Measurements from ENCODE around the gene GPR107.

The GPR107 gene

DNA sequence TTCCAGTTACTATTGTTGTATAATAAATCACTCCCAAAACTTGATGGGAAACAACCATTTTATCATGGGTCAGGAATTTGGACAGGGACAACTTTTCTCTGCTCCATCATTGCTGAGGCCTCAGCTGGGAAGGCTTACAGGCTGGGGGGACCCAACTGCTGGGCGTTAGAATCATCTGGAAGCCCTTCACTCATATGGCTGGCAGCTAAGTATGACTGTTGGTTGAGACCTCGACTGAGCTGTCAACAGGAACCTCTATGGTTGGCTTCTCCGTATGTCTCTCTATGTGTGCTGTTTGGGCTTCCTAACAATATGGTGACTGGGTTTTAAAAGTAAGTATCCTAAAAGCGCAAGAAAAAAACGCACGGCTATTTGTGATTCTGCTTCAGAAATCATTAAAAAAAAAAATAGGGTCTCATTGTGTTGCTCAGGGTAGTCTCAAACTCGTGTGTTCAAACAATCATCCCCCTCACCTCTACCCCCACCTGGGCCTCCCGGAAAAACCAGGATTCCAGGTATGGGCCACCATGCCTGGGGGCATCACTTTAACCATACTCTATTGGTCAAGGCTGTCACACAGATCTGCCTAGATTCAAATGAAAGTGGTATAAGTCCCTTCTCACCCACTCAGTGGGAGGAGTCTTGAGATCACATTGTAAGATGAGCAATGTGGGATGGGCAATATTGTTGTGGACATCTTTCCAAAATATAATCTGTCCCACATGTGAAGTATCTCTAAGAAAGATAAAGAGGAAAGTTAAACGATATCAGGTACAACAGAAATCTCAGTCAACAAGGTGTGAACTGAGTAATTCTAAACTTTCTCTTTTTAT, 26.0 kb upstream of the GPR107 start:
- no peak for DNase-seq (ENCODE audit: low read depth in 1 of 2, low spot score in 1 of 2)

DNA sequence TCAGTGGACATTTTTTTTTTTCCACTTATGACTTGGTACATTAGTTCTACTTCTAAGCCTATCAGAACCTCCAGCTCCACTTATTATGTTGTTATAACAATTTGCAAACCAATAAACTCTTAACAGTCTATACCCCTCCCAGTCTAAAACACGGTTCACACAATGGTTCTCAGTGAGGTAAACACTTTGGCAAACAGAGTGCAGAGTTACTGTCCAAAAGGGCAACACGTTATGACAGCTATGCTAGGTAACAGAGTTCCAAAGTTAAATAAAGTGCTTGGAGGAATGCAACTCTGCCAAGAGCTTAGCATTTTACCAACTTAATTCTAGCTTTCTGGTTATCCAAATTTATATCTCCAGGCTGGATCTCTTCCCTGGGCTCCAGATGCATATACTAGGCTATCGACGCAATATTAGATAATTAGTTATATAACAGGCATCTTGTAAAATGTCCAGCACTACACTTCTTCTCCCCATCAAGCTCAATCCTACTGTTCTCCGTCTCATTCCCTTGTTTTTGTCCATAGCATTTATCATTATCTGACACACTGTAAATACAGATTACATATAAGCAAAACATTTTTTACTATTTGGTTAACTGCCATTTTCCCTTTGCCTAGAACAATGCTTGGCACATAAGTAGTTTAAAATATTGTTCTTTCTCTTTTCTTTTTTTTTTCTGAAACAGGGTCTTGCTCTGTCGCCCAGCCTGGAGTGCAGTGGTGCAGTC, 25.0 kb upstream of the GPR107 start:
- DNase-seq (ENCODE audit: low read depth in 1 of 2, low spot score in 1 of 2): no peak

DNA sequence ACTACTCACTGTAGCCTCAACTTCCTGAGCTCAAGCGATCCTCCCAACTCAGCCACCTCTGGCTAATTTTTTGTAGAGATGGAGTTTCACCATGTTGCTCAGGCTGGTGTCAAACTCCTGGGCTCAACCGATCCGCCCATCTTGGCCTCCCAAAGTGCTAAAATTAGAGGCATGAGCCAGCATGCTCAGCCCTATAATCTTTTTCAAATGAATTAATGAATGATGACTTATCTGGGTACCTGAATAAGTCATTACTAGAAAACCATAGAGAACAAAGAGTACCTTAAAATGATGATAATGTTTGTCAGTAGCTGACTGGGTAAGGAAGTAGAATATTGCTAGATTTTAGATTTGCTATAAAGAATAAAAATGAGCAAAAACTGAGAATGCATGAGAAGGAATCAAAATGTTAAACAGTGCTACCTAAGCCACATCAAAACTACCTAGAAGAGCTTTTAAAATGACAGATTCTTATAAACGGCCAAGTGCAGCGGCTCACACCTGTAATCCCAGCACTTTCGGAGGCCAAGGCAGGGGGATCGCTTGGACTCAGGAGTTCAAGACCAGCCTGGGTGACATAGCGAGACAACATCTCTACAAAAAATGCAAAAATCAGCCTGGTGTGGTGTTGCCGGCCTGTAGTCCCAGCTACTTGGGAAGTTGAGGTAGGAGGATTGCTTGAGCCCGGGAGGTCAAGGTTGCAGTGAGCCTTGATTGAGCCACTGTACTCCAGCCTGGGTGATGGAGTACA, 24.3 kb upstream of the GPR107 start:
- DNase-seq (ENCODE audit: low read depth in 1 of 2, low spot score in 1 of 2): no peak

DNA sequence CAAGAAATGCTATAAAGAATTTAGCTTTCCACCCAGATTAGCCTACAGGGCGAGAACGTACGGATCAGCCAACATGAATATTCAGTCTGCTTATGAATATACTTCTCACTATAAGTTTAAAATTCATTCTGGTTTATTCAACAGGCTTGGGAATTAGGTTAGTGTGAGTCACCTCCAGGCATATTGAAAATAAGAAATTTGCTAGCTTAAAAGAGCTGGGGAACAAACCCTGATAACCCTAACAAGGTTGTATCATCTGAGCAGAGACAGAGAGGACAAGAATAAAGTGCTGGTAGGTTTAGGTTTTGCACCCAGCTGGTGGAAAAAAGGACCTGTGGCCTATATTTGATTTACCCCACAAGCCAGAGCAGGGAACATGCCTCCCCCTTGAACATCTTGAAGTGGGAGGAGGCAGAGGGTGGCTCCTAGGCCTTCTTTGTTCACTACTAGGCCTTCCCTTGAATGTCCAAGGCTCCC, 23.0 kb upstream of the GPR107 start:
- DNase-seq (ENCODE audit: low read depth in 1 of 2, low spot score in 1 of 2): no peak

DNA sequence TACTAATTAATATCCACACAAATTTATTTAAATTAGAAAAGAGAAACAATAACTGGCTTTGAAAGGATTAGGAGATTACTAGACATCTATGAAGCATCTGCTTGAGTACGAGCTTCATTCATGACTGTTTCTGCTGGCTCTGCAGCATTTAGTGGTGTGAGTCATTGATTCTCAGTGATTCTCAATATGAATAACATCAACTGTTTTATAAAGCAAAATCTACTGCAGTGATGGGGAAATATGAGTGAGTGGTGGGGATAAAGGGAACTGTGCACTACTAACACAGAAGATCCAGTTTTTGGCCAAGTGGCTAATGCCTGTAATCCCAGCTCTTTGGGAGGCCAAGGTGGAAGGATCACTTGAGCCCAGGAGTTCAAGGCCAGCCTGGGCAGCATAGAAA, 19.1 kb upstream of the GPR107 start:
- no peak for DNase-seq (ENCODE audit: low read depth in 1 of 2, low spot score in 1 of 2)

DNA sequence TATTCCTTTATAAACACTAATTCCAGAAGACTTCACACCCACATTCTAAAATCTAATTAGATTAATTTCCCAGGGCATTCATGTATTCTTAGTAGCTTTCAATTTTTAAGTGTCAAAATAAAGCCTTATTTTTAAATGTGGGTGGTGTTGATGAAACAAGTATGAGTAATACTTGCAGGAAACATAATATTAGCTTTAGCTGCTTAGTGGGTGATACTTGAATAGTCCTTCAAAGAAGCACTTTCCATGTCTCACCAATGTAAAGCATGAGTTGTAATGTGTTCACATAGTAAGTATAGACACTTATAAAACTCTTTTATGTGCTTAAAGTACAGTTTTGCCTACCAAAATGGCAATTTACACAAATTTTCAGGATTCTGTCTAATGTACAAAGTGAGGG, 17.6 kb upstream of the GPR107 start:
- no peak for DNase-seq (ENCODE audit: low read depth in 1 of 2, low spot score in 1 of 2)

DNA sequence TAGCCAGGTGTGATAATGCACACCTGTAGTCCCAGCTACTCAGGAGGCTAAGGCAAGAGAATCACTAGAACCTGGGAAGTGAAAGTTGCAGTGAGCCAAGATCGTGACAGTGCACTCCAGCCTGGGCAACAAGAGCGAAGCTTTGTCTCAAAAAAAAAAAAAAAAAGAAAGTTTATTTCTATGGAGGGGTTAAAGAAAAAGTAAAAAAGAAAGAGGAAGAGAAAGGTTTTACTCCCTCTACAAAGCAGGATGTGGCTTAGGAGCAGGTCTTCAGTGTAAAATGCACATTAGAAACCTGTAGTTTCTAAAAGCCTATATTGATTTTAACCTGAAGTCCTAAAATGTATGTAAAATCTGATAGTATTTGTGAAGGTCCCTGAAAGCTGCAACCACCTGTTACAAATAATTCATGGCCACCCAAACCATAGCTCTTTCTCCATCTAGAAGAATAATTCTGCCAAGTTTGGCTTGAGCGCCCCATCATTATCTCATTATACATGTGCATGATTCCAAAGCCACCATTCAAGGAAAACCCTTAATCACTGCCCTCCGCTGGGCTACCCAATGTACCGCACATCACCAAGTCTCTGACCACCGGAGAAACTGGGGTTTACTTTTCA, 14.1 kb upstream of the GPR107 start:
- DNase-seq (ENCODE audit: low read depth in 1 of 2, low spot score in 1 of 2): no peak

DNA sequence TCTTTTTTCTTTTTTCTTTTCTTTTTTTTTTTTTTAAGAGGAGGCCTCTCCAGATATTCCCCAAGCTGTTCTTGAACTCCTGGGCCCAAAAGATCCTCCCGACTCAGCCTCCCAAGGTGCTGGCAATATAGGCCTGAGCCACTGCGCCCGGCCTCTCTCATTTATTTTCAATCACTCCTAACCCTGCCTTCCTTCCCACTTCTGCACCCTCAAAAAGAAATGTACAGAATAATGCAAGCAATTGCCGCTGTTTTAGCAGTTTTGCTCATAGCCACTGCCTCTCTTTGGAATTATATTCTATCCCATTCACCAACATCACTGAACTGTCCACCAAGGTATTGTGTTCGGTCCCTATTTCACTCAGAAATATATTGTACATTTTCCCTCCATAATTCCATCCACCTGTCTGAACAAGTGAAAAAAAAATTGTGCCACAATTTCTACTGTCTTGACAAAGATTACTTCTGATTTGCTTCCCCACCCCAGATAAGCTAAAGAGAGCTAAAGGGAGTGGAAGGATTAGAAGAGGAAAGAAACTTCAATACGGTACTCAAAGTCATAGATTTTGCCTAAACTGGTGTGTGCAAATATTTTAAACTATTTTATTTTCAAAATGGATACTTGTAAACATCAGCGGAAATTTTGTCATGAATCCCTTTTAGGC, 12.6 kb upstream of the GPR107 start:
- DNase-seq (ENCODE audit: low read depth in 1 of 2, low spot score in 1 of 2): no peak

DNA sequence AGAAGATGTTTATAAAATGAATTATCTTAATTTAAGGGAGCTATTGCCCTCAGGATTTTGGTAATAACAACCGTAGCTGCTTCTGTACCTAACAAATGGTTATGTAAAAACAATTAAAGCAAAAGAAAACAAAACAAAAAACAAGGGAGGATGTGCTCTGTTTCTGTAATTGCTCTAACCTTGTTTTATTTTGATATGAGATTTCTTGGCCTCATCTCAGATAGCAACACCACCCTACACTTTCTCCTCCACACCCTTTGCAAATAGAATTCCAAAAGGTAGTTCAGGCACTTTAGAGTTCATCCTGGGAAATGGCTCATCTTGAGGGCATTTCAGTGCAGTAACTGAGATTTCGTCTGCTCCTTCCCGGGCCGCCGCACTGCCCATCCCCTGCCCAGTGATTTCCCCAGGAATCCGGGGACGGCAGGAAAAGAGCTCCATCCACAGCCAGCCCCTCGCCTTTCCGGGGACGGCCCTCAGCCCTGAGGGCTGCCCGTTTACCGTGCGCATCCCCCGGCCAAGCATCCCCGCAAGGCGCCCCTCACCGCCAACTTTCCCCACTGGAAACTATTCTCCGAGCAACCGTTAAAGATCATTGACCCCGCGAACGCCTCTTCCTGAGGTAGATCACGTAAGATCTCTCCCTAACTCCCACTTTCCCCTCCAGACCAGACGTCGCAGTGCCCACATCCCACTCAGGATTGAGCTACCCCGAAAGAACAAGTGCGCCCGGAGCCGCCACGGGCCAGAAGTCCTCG, 11.9 kb upstream of the GPR107 start:
- no peak for DNase-seq (ENCODE audit: low read depth in 1 of 2, low spot score in 1 of 2)

DNA sequence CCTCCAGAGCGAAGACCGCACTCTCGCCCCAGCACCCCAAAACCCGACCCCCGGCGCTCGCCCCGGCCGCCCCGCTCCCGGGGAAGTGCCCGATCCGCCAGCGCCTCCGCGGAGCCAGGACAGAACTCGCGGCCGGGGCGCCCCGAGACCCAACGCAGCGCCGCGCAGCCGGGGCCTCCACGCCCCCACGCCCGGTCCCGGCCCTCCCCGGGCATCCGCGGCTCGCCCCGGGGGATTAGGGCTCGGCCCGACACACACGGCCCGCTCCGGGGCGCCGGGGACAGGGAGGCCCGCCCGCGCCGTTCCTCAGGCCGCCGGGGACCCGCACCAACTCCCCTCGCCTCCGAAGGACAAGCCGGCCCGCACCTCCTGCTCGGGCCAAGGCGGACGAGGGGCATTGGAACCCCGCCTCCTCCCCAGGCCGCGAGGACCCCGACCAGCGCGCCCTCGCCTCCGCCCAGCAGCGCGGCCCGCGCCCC, 11.3 kb upstream of the GPR107 start:
- peak in 1 of 2 donors; percentile 28 for DNase-seq (ENCODE audit: low read depth in 1 of 2, low spot score in 1 of 2)

DNA sequence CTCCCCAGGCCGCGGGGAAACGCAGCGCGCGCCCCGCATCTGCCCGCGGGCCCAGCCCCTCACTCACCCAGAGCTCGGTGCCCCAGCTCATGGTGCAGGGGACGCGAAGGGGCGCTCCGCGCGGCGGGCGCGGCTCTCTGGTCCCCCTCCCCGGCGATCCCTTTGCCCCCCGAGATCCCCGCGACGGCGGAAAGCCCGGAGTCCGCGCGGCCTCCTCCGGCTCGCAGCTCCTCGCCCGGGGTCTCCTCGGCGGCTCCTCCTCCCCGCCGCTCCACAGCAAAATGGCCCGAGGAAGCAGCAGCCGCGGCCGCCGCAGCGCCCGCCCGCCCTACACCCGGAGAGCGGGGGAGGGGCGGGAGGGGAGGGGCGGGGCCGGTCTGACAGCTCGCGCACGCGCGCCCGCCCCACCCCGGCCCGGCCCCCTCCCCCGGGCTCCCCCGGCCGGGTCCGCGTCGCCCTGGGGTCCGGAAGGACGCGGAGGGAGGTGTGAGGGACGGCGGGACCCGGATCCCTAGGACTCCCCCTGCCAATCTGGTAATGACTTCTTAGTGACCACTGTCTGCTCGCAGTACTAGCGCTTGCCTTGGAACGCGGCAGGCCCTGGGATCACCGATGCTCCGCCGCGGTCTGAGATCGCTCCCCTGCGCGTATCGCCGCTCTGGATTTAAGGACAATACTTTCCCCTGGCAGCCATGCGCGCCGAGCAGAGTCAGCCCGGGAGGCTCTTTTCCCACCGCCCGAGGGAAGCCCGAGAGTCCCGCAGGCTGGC, 10.6 kb upstream of the GPR107 start, which contains the start of gene FNBP1:
Gene FNBP1 (minus strand): TSS at position 305 of the 769 bp plus-strand sequence. CDS start 214 bp downstream, at position 91.
- peak; percentile 74 to 77 for DNase-seq (ENCODE audit: low read depth in 1 of 2, low spot score in 1 of 2)

DNA sequence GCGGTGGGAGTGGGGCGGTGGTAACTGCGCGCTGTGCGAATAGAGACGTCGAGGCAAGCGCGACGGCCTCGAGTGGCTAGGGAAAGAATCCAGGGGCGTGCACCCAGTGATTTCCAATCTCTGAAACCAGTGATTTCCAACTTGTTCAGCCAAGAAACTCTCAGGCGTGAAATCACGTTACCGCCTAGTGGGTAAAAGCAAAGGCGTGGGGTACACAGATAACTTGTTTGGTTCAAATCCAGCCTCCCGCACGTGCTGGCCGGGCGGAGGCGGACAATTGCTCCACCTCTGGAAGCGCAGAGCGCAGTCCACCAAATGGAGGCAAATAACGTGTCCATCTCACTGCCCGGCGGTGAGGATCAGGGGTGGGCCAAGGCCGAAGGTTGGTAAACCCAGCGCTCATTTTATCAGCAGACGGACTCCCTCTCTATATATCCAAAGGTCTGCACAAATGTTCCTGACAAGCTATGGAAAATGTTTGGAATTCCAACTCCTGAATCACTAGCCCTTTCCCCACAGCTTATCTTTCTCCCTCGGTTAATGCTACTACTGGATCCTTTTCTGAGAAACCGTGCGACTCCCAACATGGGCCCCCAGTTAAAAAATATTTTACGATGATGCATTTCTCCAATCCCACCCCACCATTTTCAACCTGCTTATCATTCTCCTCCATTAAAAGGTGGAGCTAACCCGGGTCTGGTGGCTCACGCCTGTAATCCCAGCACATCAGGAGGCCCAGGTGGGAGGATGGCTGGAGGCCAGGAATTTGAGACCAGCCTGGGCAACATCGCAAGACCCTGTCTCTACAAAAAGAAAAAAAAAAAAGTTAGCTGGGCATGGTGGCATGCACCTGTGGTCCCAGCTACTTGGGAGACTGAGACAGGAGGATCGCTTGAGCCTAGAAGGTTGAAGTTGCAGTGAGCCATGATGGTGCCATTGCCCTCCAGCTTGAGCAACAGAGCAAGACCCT, 9.8 kb upstream of the GPR107 start:
- DNase-seq (ENCODE audit: low read depth in 1 of 2, low spot score in 1 of 2): no peak

DNA sequence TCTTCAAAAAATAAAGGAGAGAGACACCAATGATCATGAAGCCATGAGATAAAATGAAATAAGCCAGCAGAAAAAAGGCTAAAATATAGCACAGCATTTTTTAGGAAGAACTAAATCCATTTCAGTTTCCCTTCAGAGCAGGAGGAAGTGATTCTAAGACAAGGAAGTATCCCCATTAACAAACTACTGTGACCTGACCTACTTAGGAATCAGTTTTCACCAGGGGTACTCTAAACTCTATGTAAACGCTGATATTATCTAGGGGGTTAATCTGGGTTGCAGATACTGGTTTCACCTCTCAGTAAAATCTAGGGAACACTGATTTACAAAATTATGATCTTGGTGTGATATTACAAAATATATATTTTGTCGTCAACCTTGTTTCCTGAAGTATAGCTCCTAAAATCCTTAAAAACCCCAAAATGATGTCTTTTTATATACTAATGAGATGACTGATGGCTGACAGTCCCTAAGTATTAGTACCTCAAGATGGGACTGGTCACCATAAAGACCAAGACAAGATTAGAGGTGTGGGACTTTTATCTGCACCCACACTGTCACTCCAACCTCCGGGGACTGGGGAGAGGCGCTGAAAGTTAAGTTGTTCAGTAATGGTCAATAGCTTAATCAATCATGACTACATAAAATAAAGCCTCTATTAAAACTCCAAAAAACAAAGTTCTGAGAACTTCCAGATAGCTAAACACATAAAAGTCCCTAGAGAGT, 7.8 kb upstream of the GPR107 start:
- DNase-seq (ENCODE audit: low read depth in 1 of 2, low spot score in 1 of 2): no peak

DNA sequence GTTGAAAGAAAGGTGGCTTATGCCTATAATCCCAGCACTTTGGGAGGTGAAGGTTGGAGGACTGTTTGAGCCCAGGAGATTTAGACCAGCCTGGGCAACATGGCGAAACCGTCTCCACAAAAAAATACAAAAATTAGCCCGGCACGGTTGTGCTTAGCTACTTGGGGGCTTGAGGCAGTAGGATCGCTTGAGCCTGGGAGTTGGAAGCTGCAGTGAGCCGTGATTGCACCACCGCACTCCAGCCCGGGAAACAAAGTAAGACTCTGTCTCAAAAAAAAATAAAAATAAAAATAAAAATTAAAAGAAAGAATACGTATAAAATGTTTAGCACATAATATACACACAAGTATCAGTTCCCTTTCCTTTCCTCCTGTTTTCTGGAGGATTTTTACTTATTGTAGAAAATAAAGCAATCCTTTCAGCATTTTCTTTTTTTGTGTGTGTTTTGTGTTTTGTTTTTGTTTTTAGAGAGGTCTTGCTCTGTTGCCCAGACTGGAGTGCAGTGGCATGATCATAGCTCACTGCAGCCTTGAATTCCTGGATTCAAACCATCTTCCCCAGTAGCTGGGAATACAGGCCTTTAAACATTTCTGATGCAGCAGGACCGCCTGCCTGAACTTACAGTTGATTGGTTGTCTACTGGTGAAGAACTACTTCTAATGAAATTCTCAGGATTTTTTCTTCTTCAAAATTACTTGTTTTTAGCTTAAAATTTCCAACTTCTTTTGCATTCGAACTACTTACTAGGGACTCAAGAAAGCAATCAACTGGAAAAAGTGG, 4.1 kb upstream of the GPR107 start:
- no peak for DNase-seq (ENCODE audit: low read depth in 1 of 2, low spot score in 1 of 2)

DNA sequence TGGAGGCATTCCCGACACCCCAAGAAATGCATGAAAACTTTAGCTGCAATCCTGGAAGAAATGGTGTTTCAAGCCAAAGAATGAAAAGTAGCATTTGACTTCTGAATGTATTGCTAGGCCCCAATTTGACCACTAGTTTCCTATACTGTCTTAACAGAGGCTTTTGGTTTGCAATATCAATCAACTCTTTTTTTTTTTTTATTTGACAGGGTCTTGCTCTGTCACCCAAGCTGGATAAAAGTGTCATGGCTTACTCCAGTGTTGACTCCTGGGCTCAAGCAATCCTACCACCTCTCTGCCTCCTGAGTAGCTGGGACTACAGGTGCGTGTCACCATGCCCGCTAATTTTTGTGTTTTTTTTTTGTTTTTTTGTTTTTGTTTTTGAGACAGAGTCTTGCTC, 3.2 kb upstream of the GPR107 start:
- DNase-seq (ENCODE audit: low read depth in 1 of 2, low spot score in 1 of 2): no peak

DNA sequence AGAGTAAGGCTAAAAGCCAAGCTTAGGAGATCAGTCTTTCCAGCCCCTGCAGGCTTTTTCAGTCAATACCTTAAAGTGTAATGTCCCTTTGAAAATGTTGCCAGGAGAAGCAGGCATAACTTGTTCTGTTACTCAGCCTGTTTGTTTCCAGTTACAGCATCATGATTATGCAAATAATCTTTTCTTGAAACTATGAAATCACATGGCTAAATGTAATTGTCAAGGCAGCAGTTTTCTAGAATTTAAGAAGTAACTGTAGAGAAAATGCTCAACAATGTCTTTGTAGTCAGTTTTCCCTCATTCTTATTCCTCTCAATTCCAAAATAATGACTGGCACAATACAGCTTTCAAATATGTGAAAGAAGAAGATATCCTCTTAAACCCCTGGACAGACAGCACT, 1.9 kb upstream of the GPR107 start:
- DNase-seq (ENCODE audit: low read depth in 1 of 2, low spot score in 1 of 2): no peak

Data from stimulated activated CD4-positive, alpha-beta T cell treated with anti-CD3 and anti-CD28 coated beads, Interleukin-15, amount 100 ng/mL, for 1 hour (primary cell).